Measurements from ENCODE around the gene TSR3. TPM values are rescaled to one million over a fixed set of nuclear protein-coding genes. Genes with fewer than 3 reads are reported as not detected.

Gene TSR3
- total and polyA plus RNA-seq, 8 donors = 22.2 to 40.9 (median 30.2) TPM

- DNase-seq = peak in 3 of 6 donors; percentile 13 to 75 (median 14)
- Histone ChIP-seq H3K27ac (no peak overlapping the region), H3K36me3 (no peaks in the 10 kb centered on the region), H3K4me1 (peaks cover 4 to 5% (median 5%) of the 10 kb centered on the region in 3 donors), H3K9me3 (no peaks in the 10 kb centered on the region), H3K4me3 (no peak overlapping the region), H3K27me3 (no peaks in the 10 kb centered on the region)
- no peak for ATAC-seq
- TF ChIP-seq CTCF (IDR thresholded peaks at IDR 0.05) = no peak
- WGBS, 2 donors = 83 to 87% methylated on average over 36 of the region's 36 CpGs
- intact Hi-C loops (cut with DNase I) = no loop called here
- FAIRE-seq = no peak
Observed at GRCh38 chr16:1340730-1341494, 10.8 kb downstream of the TSR3 start.

GRCh38 chr16:1338855-1339675, 12.6 kb downstream of the TSR3 start:
- peak in 2 of 6 donors; percentile 14 to 36 for DNase-seq

DNA sequence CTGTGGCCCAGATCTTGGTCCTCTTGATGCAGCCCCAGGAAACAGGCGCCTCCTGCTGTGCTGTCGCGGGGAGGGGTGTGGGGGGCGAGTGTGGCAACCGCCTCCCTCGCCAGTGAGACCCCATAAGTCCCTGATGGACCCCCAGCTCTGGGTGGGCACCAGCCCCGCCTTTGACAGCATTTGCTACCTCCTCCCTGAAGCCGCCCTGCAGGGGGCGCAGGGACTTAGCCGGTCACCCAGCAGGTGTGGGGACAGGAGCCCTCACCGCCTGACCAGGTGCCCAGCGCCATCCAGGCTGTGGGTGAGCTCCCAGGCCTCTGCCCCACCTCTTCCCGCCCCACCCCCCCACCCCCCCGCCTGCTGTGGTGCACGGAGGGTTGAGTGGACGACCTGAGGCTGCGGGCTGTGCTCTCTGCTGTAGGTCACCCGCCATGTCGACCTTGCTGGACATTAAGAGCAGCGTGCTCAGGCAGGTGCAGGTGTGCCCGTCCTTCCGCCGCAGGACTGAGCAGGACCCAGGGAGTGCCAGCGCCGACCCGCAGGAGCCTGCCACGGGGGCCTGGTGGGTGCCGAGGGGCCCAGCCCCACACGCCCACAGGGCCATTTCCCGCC, 13.5 kb downstream of the TSR3 start:
- ATAC-seq (peak in 1 of 4 donors; percentile 6), DNase-seq (peak; percentile 53 to 91 (median 74)), FAIRE-seq (no peak)
- WGBS, 2 donors = 24 to 32% methylated on average over 21 to 30 of the region's 30 CpGs
- Histone ChIP-seq H3K27ac (no peak overlapping the region), H3K4me3 (no peak overlapping the region), H3K36me3 (no peaks in the 10 kb centered on the region), H3K9me3 (no peaks in the 10 kb centered on the region), H3K27me3 (peaks cover 0 to 5% (median 2%) of the 10 kb centered on the region in 4 donors), H3K4me1 (peaks cover 6 to 11% (median 9%) of the 10 kb centered on the region in 3 donors)
- intact Hi-C loops (cut with DNase I) = no loop called here
- peak; percentile 33 to 57 (median 48) for TF ChIP-seq CTCF (IDR thresholded peaks at IDR 0.05)

More at GRCh38 chr16:1338855-1339675, 12.6 kb downstream of the TSR3 start:
- no peak for TF ChIP-seq CTCF (IDR thresholded peaks at IDR 0.05)
- Histone ChIP-seq H3K9me3 (no peaks in the 10 kb centered on the region), H3K27me3 (peaks cover 0 to under 1% (median under 1%) of the 10 kb centered on the region in 4 donors), H3K4me3 (no peak overlapping the region), H3K27ac (no peak overlapping the region), H3K4me1 (peaks cover 6 to 8% (median 8%) of the 10 kb centered on the region in 3 donors), H3K36me3 (no peaks in the 10 kb centered on the region)
- ATAC-seq (no peak), FAIRE-seq (no peak)
- intact Hi-C loops (cut with DNase I) = no loop called here
- 56 to 66% methylated on average over 28 to 31 of the region's 31 CpGs for WGBS, 2 donors

- H3K9me3 ChIP-seq = no peaks in the 10 kb centered on the region
- no peak for TF ChIP-seq CTCF (IDR thresholded peaks at IDR 0.05)
- no peak overlapping the region for H3K4me3 ChIP-seq
- no peak for FAIRE-seq
- ATAC-seq = peak in 1 of 4 donors; percentile 5
- H3K36me3 ChIP-seq = no peaks in the 10 kb centered on the region
- WGBS, 2 donors = 63% methylated on average over 9 of the region's 9 CpGs
- no peak overlapping the region for H3K27ac ChIP-seq
- DNase-seq = no peak
- intact Hi-C loops (cut with DNase I) = no loop called here
- H3K27me3 ChIP-seq = peaks cover 0 to 11% (median 2%) of the 10 kb centered on the region in 4 donors
- H3K4me1 ChIP-seq = peaks cover 6 to 14% (median 9%) of the 10 kb centered on the region in 3 donors
Observed at GRCh38 chr16:1337486-1337885, 14.2 kb downstream of the TSR3 start.

Measured in pancreas (tissue), 10 donors.